ENCODE data around the gene ISLR. TPM values are rescaled to one million over a fixed set of nuclear protein-coding genes. Genes with fewer than 3 reads are reported as not detected.

ISLR gene
- total and polyA plus RNA-seq, 2 of the 8 experiments (the other 6 are each of a cell fraction or from before 2014, with no cell fraction given), result 0.29 to 0.35 TPM

- Histone ChIP-seq H3K79me2 (ENCODE audit: control insufficient read depth in 1 of 2, insufficient read depth in 2 of 2, low read length in 2 of 2) (no peaks in the 10 kb centered on the region), H2BK5ac (ENCODE audit: low read depth, low read length) (no peak overlapping the region), H4K91ac (replicated peaks; ENCODE audit: insufficient read length, low read length) (peak overlapping the region; percentile 35), H3K36me3 (ENCODE audit: control insufficient read depth in 2 of 4, insufficient read depth in 4 of 4, low read length in 3 of 4) (no peaks in the 10 kb centered on the region), H2BK20ac (ENCODE audit: low read length) (no peak overlapping the region), H3K4me1 (replicated peaks in 1 of 4; ENCODE audit: control insufficient read depth in 3 of 4, insufficient read depth in 4 of 4, low read length in 3 of 4) (no peaks in the 10 kb centered on the region; a peak in 2 of 7 replicates), H3K4me3 (ENCODE audit: extremely low read depth in 1 of 4, insufficient read depth in 2 of 4, low read depth in 3 of 4, low read length in 4 of 4) (no peak overlapping the region), H2BK120ac (replicated peaks; ENCODE audit: low read depth, low read length) (no peak overlapping the region), H3K9me3 (ENCODE audit: insufficient read depth in 2 of 2, low read depth in 1 of 2, low read length in 1 of 2) (no peaks in the 10 kb centered on the region), H4K8ac (ENCODE audit: extremely low read depth, insufficient read depth, low read length) (no peak overlapping the region), H4K5ac (ENCODE audit: insufficient read length, low read depth, low read length) (no peak overlapping the region), H3K9ac (replicated peaks in 1 of 4; ENCODE audit: extremely low read depth in 1 of 4, low read depth in 3 of 4, low read length in 3 of 4) (no peak overlapping the region), H3K23me2 (ENCODE audit: low read depth, low read length) (0 out of 2 replicates have a peak, but pooled peaks cover 2% of the 10 kb centered on the region), H3K14ac (ENCODE audit: insufficient read length) (no peak overlapping the region), H3K56ac (replicated peaks; ENCODE audit: insufficient read length, low read depth, low read length) (no peak overlapping the region), H3K4me2 (ENCODE audit: insufficient read depth in 1 of 2, low read depth in 2 of 2, low read length in 2 of 2) (no peak overlapping the region), H3K27me3 (replicated peaks in 1 of 4; ENCODE audit: control insufficient read depth in 3 of 4, extremely low read depth in 1 of 4, insufficient read depth in 3 of 4, low read length in 3 of 4) (no peaks in the 10 kb centered on the region), H2BK15ac (ENCODE audit: low read length) (peak overlapping the region; percentile 88; the same call in 1 of the 2 replicates), H2AFZ (ENCODE audit: low read length) (no peak overlapping the region), H3K23ac (ENCODE audit: insufficient read length) (no peak overlapping the region), H3K27ac (ENCODE audit: low read depth, low read length) (no peak overlapping the region), H3K4ac (replicated peaks; ENCODE audit: insufficient read length, low read depth, low read length) (no peak overlapping the region), H3K79me1 (ENCODE audit: low read depth, low read length) (no peaks in the 10 kb centered on the region), H3K18ac (ENCODE audit: extremely low read depth, low read length) (no peak overlapping the region), H2AK5ac (ENCODE audit: low read depth, low read length) (no peak overlapping the region), H4K20me1 (replicated peaks in 1 of 2; ENCODE audit: control insufficient read depth in 1 of 2, insufficient read depth in 2 of 2, low read length in 2 of 2) (no peaks in the 10 kb centered on the region), H2BK12ac (ENCODE audit: low read depth, low read length) (0 out of 2 replicates have a peak overlapping the region, but pooled peaks have one; percentile 27)
- TF ChIP-seq RFX5 (IDR thresholded peaks at IDR 0.05; ENCODE audit: borderline replicate concordance, low read depth, low read length) (peak; percentile 66), SP1 (IDR thresholded peaks at IDR 0.05; ENCODE audit: low read depth, low read length) (no peak), JUND (IDR thresholded peaks at IDR 0.05; ENCODE audit: low read length) (no peak)
- WGBS, 2 experiments (ENCODE audit: extremely low coverage in 1 of 2, insufficient coverage in 1 of 2, insufficient read length in 1 of 2, insufficient replicate concordance in 2 of 2, low coverage in 1 of 2, low lambda C conversion rate in 2 of 2, missing lambda C conversion rate in 1 of 2), result 86% methylated on average over 3 of the region's 3 CpGs; no CpG with 5 or more reads in 1 of the 2 experiments
- DNase-seq (ENCODE audit: low read depth in 1 of 2, low spot score in 2 of 2) (no peak), FAIRE-seq (no peak)
- POLR2A ChIA-PET (ENCODE audit: partially characterized antibody), result interaction anchor here (1.4 to 10.3 kb wide), 4 partner anchors 9 to 18 kb away, joined by 4 to 76 read pairs (median 8); partner anchors contain the start of genes ISLR and STRA6
- CTCF ChIA-PET (ENCODE audit: partially characterized antibody), result interaction anchor here (1.2 to 3.0 kb wide), 6 partner anchors 11 to 131 kb away, joined by 3 to 11 read pairs (median 8); partner anchors contain the start of gene STRA6
Measured at GRCh38 chr15:74191798-74192197, 18.3 kb downstream of the ISLR start.

Measured in H1 (cell line).